B cell (primary cell): ENCODE measurements around the gene ZNF524. TPM values are rescaled to one million over a fixed set of nuclear protein-coding genes. Genes with fewer than 3 reads are reported as not detected.

Experiments
- ATAC-seq: fragments of 200-7000 bp; cut with Tn5 transposase; one replicate; pipeline ENCODE4 v1.10.0; 2021; ENCODE audit warnings: low read depth, mild to moderate bottlenecking, moderate number of reproducible peaks, moderate library complexity
- CTCF ChIA-PET: fragments of 350-600 bp; sonication (Branson Sonifier 250); formaldehyde crosslinking; loops from one replicate; lab custom pipeline; 2021; ENCODE audit warnings: antibody characterized with exemption, inconsistent platforms; lab: Charles Lee
- POLR2A ChIA-PET: fragments of 350-600 bp; sonication (Branson Sonifier 250); formaldehyde crosslinking; loops from one replicate; lab custom pipeline; 2021; ENCODE audit warnings: antibody characterized with exemption; lab: Charles Lee
- DNase-seq: peaks from one replicate; pipeline ENCODE4 v3.0.0; 2013
- H2AFZ ChIP-seq: 2 replicates; pipeline ENCODE4 v1.6.1; 2012; ENCODE audit warnings: mild to moderate bottlenecking, low read depth, low read length; ENCODE audit not compliant: insufficient read depth, poor library complexity, severe bottlenecking
- H3K27ac ChIP-seq, 2 donors: 1 replicate in 1 of 2; 2 replicates in 1 of 2; pipeline ENCODE4 v1.5.1; 2012 to 2013; ENCODE audit warnings: low read length in 2 of 2, mild to moderate bottlenecking in 2 of 2, moderate library complexity in 1 of 2
- H3K27me3 ChIP-seq, 4 experiments: fragments of 200-600 bp in 1 of 4; sonication (generic) in 1 of 4; replicated peaks in 1 of 4; 1 replicate in 2 of 4; 2 replicates in 2 of 4; pipeline versions ENCODE4 v1.6.1 to v1.7.0; 2013 to 2016; ENCODE audit warnings: low read length in 3 of 4, mild to moderate bottlenecking in 2 of 4, mixed read lengths in 1 of 4, moderate library complexity in 1 of 4; ENCODE audit not compliant: insufficient read depth in 4 of 4, control insufficient read depth in 3 of 4; ENCODE audit errors: control extremely low read depth in 1 of 4
- H3K36me3 ChIP-seq, 2 experiments: replicated peaks in 1 of 2; 1 replicate in 1 of 2; 2 replicates in 1 of 2; pipeline versions ENCODE4 v1.6.1 to v1.7.1; 2013; ENCODE audit warnings: low read length in 1 of 2; ENCODE audit not compliant: insufficient read depth in 2 of 2, control insufficient read depth in 1 of 2; ENCODE audit errors: control extremely low read depth in 1 of 2, extremely low read depth in 1 of 2
- H3K4me1 ChIP-seq, 2 donors: fragments of 200-600 bp in 1 of 2; sonication (generic) in 1 of 2; 1 replicate in 1 of 2; 2 replicates in 1 of 2; pipeline versions ENCODE4 v1.5.1 to v1.6.1; 2013 to 2017; ENCODE audit warnings: low read length in 2 of 2; ENCODE audit not compliant: control insufficient read depth in 2 of 2, insufficient read depth in 2 of 2
- H3K4me2 ChIP-seq: replicated peaks from 2 replicates; pipeline ENCODE3; 2012; ENCODE audit warnings: mild to moderate bottlenecking, low read depth, low read length; ENCODE audit not compliant: poor library complexity, severe bottlenecking
- H3K4me3 ChIP-seq, 5 experiments: fragments of 200-600 bp in 1 of 5; sonication (generic) in 1 of 5; 1 replicate in 3 of 5; 2 replicates in 2 of 5; pipeline versions ENCODE4 v1.5.1 to v1.7.0; 2011 to 2016; ENCODE audit warnings: low read length in 4 of 5, mild to moderate bottlenecking in 4 of 5, low read depth in 2 of 5, control low read depth in 1 of 5, moderate library complexity in 1 of 5; ENCODE audit not compliant: insufficient read depth in 1 of 5; ENCODE audit errors: control extremely low read depth in 1 of 5, extremely low read depth in 1 of 5
- H3K79me2 ChIP-seq: fragments of 200-600 bp; sonication (generic); one replicate; pipeline ENCODE4 v1.6.0; 2016; ENCODE audit warnings: low read length; ENCODE audit not compliant: control insufficient read depth, insufficient read depth
- H3K9ac ChIP-seq: fragments of 200-600 bp; sonication (generic); 2 replicates; pipeline ENCODE4 v1.6.1; 2017; ENCODE audit warnings: mild to moderate bottlenecking, low read length, moderate library complexity
- H3K9me3 ChIP-seq, 3 donors: one replicate each; pipeline versions ENCODE4 v1.6.1 to v1.7.1; 2013; ENCODE audit warnings: low read length in 2 of 3; ENCODE audit not compliant: control insufficient read depth in 2 of 3, insufficient read depth in 1 of 3; ENCODE audit errors: control extremely low read depth in 1 of 3
- H4K20me1 ChIP-seq: 2 replicates; pipeline ENCODE4 v1.6.0; 2012; ENCODE audit warnings: mild to moderate bottlenecking, low read length; ENCODE audit not compliant: insufficient read depth, control insufficient read depth, poor library complexity, severe bottlenecking
- H3K27ac Mint-ChIP-seq: one replicate; pipeline ENCODE4 v1.8.0; 2021; ENCODE audit warnings: mixed read lengths
- H3K27me3 Mint-ChIP-seq: one replicate; pipeline ENCODE4 v1.8.0; 2021; ENCODE audit warnings: mixed read lengths
- H3K4me1 Mint-ChIP-seq: one replicate; pipeline ENCODE4 v1.8.0; 2021; ENCODE audit warnings: mixed read lengths
- H3K4me3 Mint-ChIP-seq: one replicate; pipeline ENCODE4 v1.8.0; 2021; ENCODE audit warnings: mixed read lengths
- H3K9me3 Mint-ChIP-seq: one replicate; pipeline ENCODE4 v1.8.0; 2022; ENCODE audit warnings: mixed read lengths; ENCODE audit not compliant: insufficient read depth
- CTCF ChIP-seq: fragments of 200-600 bp; IDR thresholded peaks from one replicate; pipeline ENCODE4 v1.8.0; 2022; ENCODE audit warnings: antibody characterized with exemption, mild to moderate bottlenecking
- EZH2 ChIP-seq: IDR thresholded peaks from 2 replicates; pipeline ENCODE4 v1.6.1; 2012; ENCODE audit warnings: borderline replicate concordance, low read depth, mild to moderate bottlenecking, moderate library complexity, low read length; ENCODE audit not compliant: insufficient read depth, poor library complexity, severe bottlenecking
- WGBS: methylation state at CpG from one replicate; pipeline ENCODE4 v1.1.5; 2013; ENCODE audit warnings: missing lambda C conversion rate; ENCODE audit not compliant: insufficient coverage; 5-methylcytosine and 5-hydroxymethylcytosine counted together
- intact Hi-C: fragments of 100-400 bp; cut with micrococcal nuclease; formaldehyde crosslinking; loops from one replicate; pipeline ENCODE4 v1.10.0; 2022
- polyA plus RNA-seq: library from polyadenylated mRNA; depleted of rRNA; stranded (reverse); fragments of >200 nt; gene quantifications from 2 replicates; pipeline ENCODE4 v1.2.3, GENCODE V29; 2012
- total RNA-seq, 2 donors: library from RNA; stranded (reverse); fragments of 120-200 nt in 1 of 2; gene quantifications; 1 replicate in 1 of 2; 2 replicates in 1 of 2; pipeline versions ENCODE4 v1.2.3 to v1.2.4, GENCODE V29; 2013 to 2022

ZNF524 gene
- total and polyA plus RNA-seq, 2 donors (not counting 1 experiment from before 2014, with no cell fraction given): 23.8 to 27.4 TPM

GRCh38 chr19:55578761-55579747 is 21.0 kb upstream of the ZNF524 start:
- Histone ChIP-seq H2AFZ (peak overlapping the region; percentile 96), H3K27ac (peak overlapping the region; percentile 54 to 80), H3K27me3 (no peaks in the 10 kb centered on the region), H4K20me1 (no peaks in the 10 kb centered on the region), H3K36me3 (no peaks in the 10 kb centered on the region), H3K79me2 (no peaks in the 10 kb centered on the region), H3K4me2 (peak overlapping the region; percentile 93), H3K9me3 (peaks cover 0 to 9% (median 0%) of the 10 kb centered on the region in 3 donors), H3K4me1 (peaks cover 17 to 21% of the 10 kb centered on the region in 2 donors), H3K4me3 (peak overlapping the region in 1 of 5 experiments; percentile 69), H3K9ac (no peak overlapping the region)
- H3K27me3 Mint-ChIP-seq: no peaks in the 10 kb centered on the region
- DNase-seq (no peak), ATAC-seq (no peak)
- H3K4me3 Mint-ChIP-seq: peak overlapping the region; percentile 83
- no peaks in the 10 kb centered on the region for H3K9me3 Mint-ChIP-seq
- TF ChIP-seq EZH2 (no peak), CTCF (no peak)
- H3K4me1 Mint-ChIP-seq: peaks cover 26% of the 10 kb centered on the region
- CTCF ChIA-PET: no interaction called here
- 98% methylated on average over 76 of the region's 90 CpGs for WGBS
- intact Hi-C loops: no loop called here
- peak overlapping the region; percentile 68 for H3K27ac Mint-ChIP-seq
- POLR2A ChIA-PET: no interaction called here
